IMR-90 (cell line): ENCODE results near the gene NCK1. TPM values are rescaled to one million over a fixed set of nuclear protein-coding genes. Genes with fewer than 3 reads are reported as not detected.

Source experiments
- ATAC-seq: fragments of 200-7000 bp; cut with Tn5 transposase; 2 replicates; pipeline ENCODE4 v1.9.1; 2020; ENCODE audit warnings: low read depth, mild to moderate bottlenecking, moderate library complexity
- BruUV-seq: library from RNA; stranded (reverse); fragments of 400-500 nt; replicated peaks from 2 replicates; lab custom pipeline; 2021; lab: Mats Ljungman, UMichigan
- CTCF ChIA-PET: fragments of 300-600 bp; formaldehyde crosslinking; extraction: SDS; loops from one replicate; lab custom pipeline; 2021; ENCODE audit warnings: antibody characterized with exemption; lab: Yijun Ruan, JAX
- POLR2A ChIA-PET: fragments of 300-600 bp; sonication (Branson Sonifier 250); formaldehyde crosslinking; loops from one replicate; lab custom pipeline; 2022; ENCODE audit warnings: antibody characterized with exemption; ENCODE audit not compliant: unreplicated experiment; lab: Charles Lee
- DNase-seq: peaks from one replicate; pipeline ENCODE4 v3.0.0; 2013
- H2AFZ ChIP-seq: replicated peaks from 2 replicates; pipeline ENCODE3; 2013; ENCODE audit warnings: low read length, mild to moderate bottlenecking; ENCODE audit not compliant: poor library complexity
- H2AK5ac ChIP-seq: 2 replicates; pipeline ENCODE4 v1.6.1; 2013; ENCODE audit warnings: low read depth, low read length, inconsistent platforms
- H2AK9ac ChIP-seq: replicated peaks from 2 replicates; pipeline ENCODE3; 2013; ENCODE audit warnings: mild to moderate bottlenecking, low read depth, low read length, moderate library complexity; ENCODE audit not compliant: poor library complexity
- H2BK120ac ChIP-seq: 2 replicates; pipeline ENCODE4 v1.6.1; 2013; ENCODE audit warnings: low read depth, low read length, inconsistent platforms
- H2BK15ac ChIP-seq: 3 replicates; pipeline ENCODE4 v1.6.1; 2013; ENCODE audit warnings: low read depth, low read length, inconsistent platforms
- H2BK20ac ChIP-seq: 2 replicates; pipeline ENCODE4 v1.6.1; 2013; ENCODE audit warnings: low read depth, mild to moderate bottlenecking, inconsistent platforms, low read length, moderate library complexity
- H2BK5ac ChIP-seq: 2 replicates; pipeline ENCODE4 v1.6.1; 2013; ENCODE audit warnings: mild to moderate bottlenecking, low read depth, low read length, inconsistent platforms; ENCODE audit not compliant: poor library complexity, severe bottlenecking
- H3K14ac ChIP-seq: replicated peaks from 2 replicates; pipeline ENCODE4 v1.6.1; 2013; ENCODE audit warnings: low read depth, low read length, inconsistent platforms
- H3K18ac ChIP-seq: 2 replicates; pipeline ENCODE4 v1.6.1; 2013; ENCODE audit warnings: low read depth, low read length, control low read depth
- H3K23ac ChIP-seq: 2 replicates; pipeline ENCODE4 v1.6.1; 2013; ENCODE audit warnings: low read depth, low read length, inconsistent platforms
- H3K27ac ChIP-seq: 2 replicates; pipeline ENCODE4 v1.5.1; 2013; ENCODE audit warnings: mild to moderate bottlenecking, control low read depth, low read length; ENCODE audit not compliant: insufficient read depth
- H3K27me3 ChIP-seq: 2 replicates; pipeline ENCODE4 v1.6.1; 2013; ENCODE audit warnings: low read length; ENCODE audit not compliant: control insufficient read depth, insufficient read depth
- H3K36me3 ChIP-seq: 2 replicates; pipeline ENCODE4 v1.6.1; 2013; ENCODE audit warnings: low read length, mixed read lengths; ENCODE audit not compliant: control insufficient read depth, insufficient read depth
- H3K4ac ChIP-seq: 2 replicates; pipeline ENCODE4 v1.6.1; 2013; ENCODE audit warnings: low read depth, low read length, inconsistent platforms
- H3K4me1 ChIP-seq: 2 replicates; pipeline ENCODE4 v1.6.1; 2013; ENCODE audit warnings: low read length, mixed read lengths; ENCODE audit not compliant: control insufficient read depth, insufficient read depth
- H3K4me2 ChIP-seq: 2 replicates; pipeline ENCODE4 v1.6.1; 2013; ENCODE audit warnings: low read depth, mild to moderate bottlenecking, control low read depth, low read length, moderate library complexity
- H3K4me3 ChIP-seq: 2 replicates; pipeline ENCODE4 v1.5.1; 2013; ENCODE audit warnings: low read depth, mild to moderate bottlenecking, control low read depth, low read length, moderate library complexity; ENCODE audit not compliant: insufficient read depth
- H3K56ac ChIP-seq: 2 replicates; pipeline ENCODE4 v1.6.1; 2013; ENCODE audit warnings: low read length, inconsistent platforms; ENCODE audit not compliant: insufficient read depth; ENCODE audit errors: extremely low read depth
- H3K79me1 ChIP-seq, 2 experiments: 2 replicates each; pipeline ENCODE4 v1.6.1; 2013; ENCODE audit warnings: low read length in 2 of 2, inconsistent platforms in 1 of 2, low read depth in 1 of 2
- H3K9ac ChIP-seq: 2 replicates; pipeline ENCODE4 v1.6.1; 2013; ENCODE audit warnings: low read depth, low read length, control low read depth
- H3K9me1 ChIP-seq: 2 replicates; pipeline ENCODE4 v1.6.1; 2013; ENCODE audit warnings: low read length, inconsistent platforms; ENCODE audit not compliant: insufficient read depth
- H3K9me3 ChIP-seq: 2 replicates; pipeline ENCODE4 v1.6.1; 2013; ENCODE audit warnings: low read length; ENCODE audit not compliant: control insufficient read depth, insufficient read depth
- H4K20me1 ChIP-seq: 2 replicates; pipeline ENCODE4 v1.6.1; 2013; ENCODE audit warnings: low read length, inconsistent platforms; ENCODE audit not compliant: insufficient read depth
- H4K5ac ChIP-seq: 2 replicates; pipeline ENCODE4 v1.6.1; 2013; ENCODE audit warnings: mild to moderate bottlenecking, low read depth, low read length, control low read depth
- H4K8ac ChIP-seq, 2 experiments: 2 replicates each; pipeline ENCODE4 v1.6.1; 2013; ENCODE audit warnings: low read depth in 2 of 2, low read length in 2 of 2, control low read depth in 1 of 2, inconsistent platforms in 1 of 2
- H4K91ac ChIP-seq: 2 replicates; pipeline ENCODE4 v1.6.1; 2013; ENCODE audit warnings: low read depth, low read length, inconsistent platforms; ENCODE audit not compliant: insufficient read depth
- CTCF ChIP-seq: conservative IDR thresholded peaks from 2 replicates; pipeline ENCODE4 v1.5.1; 2012; ENCODE audit warnings: mild to moderate bottlenecking, low read depth, low read length, improper control_type of control experiment
- RFX5 ChIP-seq: IDR thresholded peaks from 2 replicates; pipeline ENCODE4 v1.8.0; 2012; ENCODE audit warnings: low read depth, mild to moderate bottlenecking, low read length, moderate library complexity
- USF2 ChIP-seq: fragments of 150-350 bp; IDR thresholded peaks from 2 replicates; pipeline ENCODE4 v1.6.1; 2017; ENCODE audit warnings: mild to moderate bottlenecking, antibody characterized with exemption, low read length, low read depth
- WGBS, 2 experiments: methylation state at CpG; one replicate each; pipeline versions ENCODE4 v1.1.5 to v1.1.7; 2013; ENCODE audit warnings: missing lambda C conversion rate in 2 of 2; ENCODE audit not compliant: insufficient read length in 1 of 2; ENCODE audit errors: extremely low coverage in 2 of 2; 5-methylcytosine and 5-hydroxymethylcytosine counted together
- dilution Hi-C: fragments of 300-500 bp; cut with HindIII; formaldehyde crosslinking; loops from one replicate; pipeline ENCODE4 v1.14.3; 2018; ENCODE audit warnings: low sequenced_read_pairs; ENCODE audit not compliant: unreplicated experiment
- in situ Hi-C: fragments of 300-500 bp; cut with MboI; formaldehyde crosslinking; loops from 3 replicates; pipeline ENCODE4 v1.14.3; 2019; ENCODE audit warnings: low sequenced_read_pairs, inconsistent platforms, mixed read lengths
- intact Hi-C: fragments of 100-400 bp; cut with micrococcal nuclease; formaldehyde crosslinking; loops from 2 replicates; pipeline ENCODE4 v1.10.0; 2022
- polyA plus RNA-seq, 3 experiments: library from polyadenylated mRNA; depleted of rRNA; stranded (reverse); fragments of >200 nt; gene quantifications; 2 replicates each; pipeline ENCODE4 v1.2.3, GENCODE V29; 2012; ENCODE audit warnings: low replicate concordance in 1 of 3
- total RNA-seq: library from RNA; depleted of rRNA; stranded (reverse); fragments of >200 nt; gene quantifications from 2 replicates; pipeline ENCODE4 v1.2.3, GENCODE V29; 2012

NCK1 gene
- total and polyA plus RNA-seq, 2 of the 4 experiments (the other 2 are of a cell fraction): 23.7 to 24.3 TPM

- Histone ChIP-seq H3K18ac (no peak overlapping the region), H3K36me3 (no peaks in the 10 kb centered on the region), H2BK5ac (no peak overlapping the region), H3K9me1 (peaks cover 4% of the 10 kb centered on the region; the same call in 1 of the 2 replicates), H3K23ac (no peak overlapping the region), H3K56ac (no peak overlapping the region), H4K91ac (no peak overlapping the region), H3K14ac (no peak overlapping the region), H2AK5ac (no peak overlapping the region), H3K4me3 (no peak overlapping the region), H2AFZ (no peak overlapping the region), H2BK15ac (no peak overlapping the region), H2BK120ac (no peak overlapping the region), H2BK20ac (no peak overlapping the region), H3K4ac (no peak overlapping the region), H3K27me3 (no peaks in the 10 kb centered on the region), H3K79me1 (peaks cover 22 to 68% of the 10 kb centered on the region in 2 experiments), H2AK9ac (no peak overlapping the region), H3K9ac (no peak overlapping the region), H3K27ac (no peak overlapping the region), H4K8ac (no peak overlapping the region), H3K4me2 (no peak overlapping the region), H3K4me1 (peaks cover 2% of the 10 kb centered on the region), H4K5ac (no peak overlapping the region), H4K20me1 (peaks cover 49% of the 10 kb centered on the region), H3K9me3 (no peaks in the 10 kb centered on the region; the same call in 1 of the 2 replicates)
- ChIA-PET POLR2A (no interaction called here), CTCF (no interaction called here)
- intact Hi-C loops: no loop called here
- BruUV-seq: no TSS peak
- TF ChIP-seq CTCF (no peak), USF2 (peak; percentile 42; the same call in 1 of the 2 replicates), RFX5 (no peak)
- in situ Hi-C loops: no loop called here
- DNase-seq (no peak), ATAC-seq (peak; percentile 36; the same call in 1 of the 2 replicates)
- dilution Hi-C loops: no loop called here
- no CpG with 5 or more reads among the region's 1 CpG for WGBS, 2 experiments
Measured at GRCh38 chr3:136882571-136882970, 20.6 kb downstream of the NCK1 start.
